CD14-positive monocyte (primary cell): ENCODE data around the gene SBK2. TPM values are rescaled to one million over a fixed set of nuclear protein-coding genes. Genes with fewer than 3 reads are reported as not detected.

Experiments used
- DNase-seq, 3 donors: peaks; one replicate each; pipeline ENCODE4 v3.0.0-alpha.2; 2011 to 2022
- H2AFZ ChIP-seq: 2 replicates; pipeline ENCODE4 v1.6.0; 2012; ENCODE audit warnings: mild to moderate bottlenecking, low read depth, low read length, inconsistent platforms; ENCODE audit not compliant: insufficient read depth, poor library complexity, severe bottlenecking
- H3K27ac ChIP-seq, 2 donors: 1 replicate in 1 of 2; 2 replicates in 1 of 2; pipeline ENCODE4 v1.5.1; 2012 to 2013; ENCODE audit warnings: low read length in 2 of 2, control low read depth in 1 of 2, inconsistent platforms in 1 of 2, low read depth in 1 of 2, mild to moderate bottlenecking in 1 of 2
- H3K27me3 ChIP-seq, 2 donors: one replicate each; pipeline versions ENCODE4 v1.6.0 to v1.6.1; 2011 to 2013; ENCODE audit warnings: low read length in 2 of 2; ENCODE audit not compliant: control insufficient read depth in 2 of 2, insufficient read depth in 2 of 2
- H3K36me3 ChIP-seq, 2 donors: replicated peaks in 1 of 2; 1 replicate in 1 of 2; 2 replicates in 1 of 2; pipeline versions ENCODE4 v1.5.1 to v1.6.1; 2012 to 2013; ENCODE audit warnings: low read length in 2 of 2, control low read depth in 1 of 2, inconsistent platforms in 1 of 2, mild to moderate bottlenecking in 1 of 2; ENCODE audit not compliant: insufficient read depth in 2 of 2, control insufficient read depth in 1 of 2
- H3K4me1 ChIP-seq, 2 donors: 1 replicate in 1 of 2; 2 replicates in 1 of 2; pipeline versions ENCODE4 v1.5.1 to v1.6.1; 2012 to 2013; ENCODE audit warnings: low read length in 2 of 2, control low read depth in 1 of 2, inconsistent platforms in 1 of 2, mild to moderate bottlenecking in 1 of 2, moderate library complexity in 1 of 2; ENCODE audit not compliant: insufficient read depth in 2 of 2, control insufficient read depth in 1 of 2
- H3K4me2 ChIP-seq: replicated peaks from 2 replicates; pipeline ENCODE3; 2012; ENCODE audit warnings: low read length, moderate library complexity, mild to moderate bottlenecking; ENCODE audit not compliant: poor library complexity, severe bottlenecking; ENCODE audit errors: extremely low read depth
- H3K4me3 ChIP-seq, 3 experiments: fragments of 200-600 bp in 1 of 3; sonication (generic) in 1 of 3; replicated peaks in 1 of 3; 1 replicate in 2 of 3; 2 replicates in 1 of 3; pipeline ENCODE4 v1.5.1; 2011 to 2013; ENCODE audit warnings: low read length in 3 of 3, mild to moderate bottlenecking in 3 of 3, control low read depth in 2 of 3, low read depth in 2 of 3, inconsistent platforms in 1 of 3, moderate library complexity in 1 of 3
- H3K79me2 ChIP-seq: 2 replicates; pipeline ENCODE4 v1.6.0; 2012; ENCODE audit warnings: mild to moderate bottlenecking, control low read depth, inconsistent platforms, low read length, moderate library complexity; ENCODE audit not compliant: insufficient read depth
- H3K9ac ChIP-seq: 2 replicates; pipeline ENCODE4 v1.6.0; 2017; ENCODE audit warnings: low read length, mild to moderate bottlenecking; ENCODE audit not compliant: insufficient read depth, poor library complexity, severe bottlenecking
- H3K9me3 ChIP-seq, 2 donors: replicated peaks in 1 of 2; 1 replicate in 1 of 2; 2 replicates in 1 of 2; pipeline versions ENCODE4 v1.5.1 to v1.6.1; 2012 to 2013; ENCODE audit warnings: low read length in 2 of 2, control low read depth in 1 of 2; ENCODE audit not compliant: control insufficient read depth in 1 of 2, insufficient read depth in 1 of 2
- H4K20me1 ChIP-seq: 2 replicates; pipeline ENCODE4 v1.6.0; 2012; ENCODE audit warnings: mild to moderate bottlenecking, low read length, control low read depth, moderate library complexity; ENCODE audit not compliant: insufficient read depth
- H3K27ac Mint-ChIP-seq, 7 donors: one replicate each; pipeline ENCODE4 v1.8.0; 2020; ENCODE audit warnings: mild to moderate bottlenecking in 7 of 7, mixed read lengths in 7 of 7, moderate library complexity in 6 of 7, inconsistent platforms in 2 of 7
- H3K27me3 Mint-ChIP-seq, 3 donors: one replicate each; pipeline ENCODE4 v1.8.0; 2021 to 2022; ENCODE audit warnings: low read depth in 3 of 3, mild to moderate bottlenecking in 3 of 3, mixed read lengths in 3 of 3, moderate library complexity in 3 of 3, inconsistent platforms in 1 of 3
- H3K36me3 Mint-ChIP-seq, 2 donors: one replicate each; pipeline ENCODE4 v1.8.0; 2020; ENCODE audit warnings: mixed read lengths in 2 of 2, inconsistent platforms in 1 of 2, mild to moderate bottlenecking in 1 of 2
- H3K4me1 Mint-ChIP-seq: one replicate; pipeline ENCODE4 v1.8.0; 2020; ENCODE audit warnings: mild to moderate bottlenecking, mixed read lengths
- H3K4me3 Mint-ChIP-seq, 2 donors: one replicate each; pipeline ENCODE4 v1.8.0; 2020; ENCODE audit warnings: mild to moderate bottlenecking in 2 of 2, mixed read lengths in 2 of 2, moderate library complexity in 1 of 2
- H3K9me3 Mint-ChIP-seq, 7 donors: one replicate each; pipeline ENCODE4 v1.8.0; 2020 to 2022; ENCODE audit warnings: mixed read lengths in 7 of 7, mild to moderate bottlenecking in 6 of 7, moderate library complexity in 6 of 7, inconsistent platforms in 2 of 7
- CTCF ChIP-seq: fragments of 200-600 bp; IDR thresholded peaks from one replicate; pipeline ENCODE4 v1.8.0; 2022; ENCODE audit warnings: antibody characterized with exemption, mild to moderate bottlenecking
- WGBS: methylation state at CpG from one replicate; pipeline ENCODE4 v1.1.5; 2013; ENCODE audit warnings: missing lambda C conversion rate; ENCODE audit not compliant: insufficient coverage; 5-methylcytosine and 5-hydroxymethylcytosine counted together
- intact Hi-C, 2 donors: fragments of 100-400 bp; cut with micrococcal nuclease; formaldehyde crosslinking; loops; one replicate each; pipeline versions ENCODE4 v1.15.0 to v1.15.1; 2023
- polyA minus RNA-seq: library from RNA; depleted of rRNA, polyadenylated mRNA; stranded (reverse); fragments of >200 nt; gene quantifications from 2 replicates; pipeline ENCODE4 v1.2.3, GENCODE V29; 2012
- polyA plus RNA-seq, 3 donors: library from polyadenylated mRNA; depleted of rRNA in 1 of 3; unstranded in 2 of 3; stranded (reverse) in 1 of 3; fragments of 300-500 nt in 2 of 3; fragments of >200 nt in 1 of 3; fragmentation: Illumina TruSeq in 2 of 3; gene quantifications; 1 replicate in 2 of 3; 2 replicates in 1 of 3; pipeline ENCODE4 v1.2.3, GENCODE V29; 2012 to 2021
- total RNA-seq, 12 experiments: library from RNA in 1 of 12; stranded (reverse) in 1 of 12; fragments of 120-200 nt in 1 of 12; gene quantifications; one replicate each; pipeline ENCODE4 v1.2.4 and lab custom pipeline; 2013 to 2026; ENCODE audit warnings: mixed read lengths in 6 of 12, inconsistent platforms in 1 of 12

The SBK2 gene
- not detected for total RNA-seq (2013)
- not detected for polyA plus RNA-seq
- not detected in 2 replicates for polyA minus RNA-seq
- total RNA-seq (lab: John Stamatoyannopoulos, UW) = 0 to 0.60 (median 0) reads per million in 11 experiments

- Histone ChIP-seq H3K79me2 (no peaks in the 10 kb centered on the region), H4K20me1 (no peaks in the 10 kb centered on the region), H3K9me3 (no peaks in the 10 kb centered on the region), H3K36me3 (no peaks in the 10 kb centered on the region), H3K4me2 (no peak within 1 kb of the TSS), H3K4me1 (no peaks in the 10 kb centered on the region), H3K4me3 (no peak within 1 kb of the TSS), H3K27me3 (no peaks in the 10 kb centered on the region), H2AFZ (no peak within 1 kb of the TSS), H3K9ac (no peak within 1 kb of the TSS), H3K27ac (no peak within 1 kb of the TSS)
- intact Hi-C loops = no loop called here
- Mint-ChIP-seq H3K4me1 (peaks cover 2% of the 10 kb centered on the region), H3K9me3 (peaks cover 0 to 3% (median 0%) of the 10 kb centered on the region in 7 donors), H3K27ac (no peak within 1 kb of the TSS), H3K36me3 (no peaks in the 10 kb centered on the region), H3K4me3 (no peak within 1 kb of the TSS), H3K27me3 (peaks cover 2 to 3% (median 2%) of the 10 kb centered on the region in 3 donors)
- no peak for TF ChIP-seq CTCF
- no peak for DNase-seq
- 63% methylated on average over 9 of the region's 14 CpGs for WGBS
Measured at GRCh38 chr19:55536951-55537740, at the start of gene SBK2. SBK2 (minus strand) TSS chr19:55537133; CDS start chr19:55536294, 839 bp downstream.

GRCh38 chr19:55585658-55586339 lies 48.9 kb upstream of the SBK2 start:
- H3K4me1 ChIP-seq = peaks cover 18 to 31% of the 10 kb centered on the region in 2 donors
- no peaks in the 10 kb centered on the region for H3K36me3 ChIP-seq
- no peak for DNase-seq
- H3K4me2 ChIP-seq = no peak overlapping the region
- TF ChIP-seq CTCF = no peak
- Mint-ChIP-seq H3K36me3 (peaks cover 0 to 3% of the 10 kb centered on the region in 2 donors), H3K4me3 (peak overlapping the region; percentile 34 to 92), H3K4me1 (peaks cover 31% of the 10 kb centered on the region), H3K27me3 (peaks cover 25 to 37% (median 34%) of the 10 kb centered on the region in 3 donors), H3K27ac (peak overlapping the region in 1 of 7 donors; percentile 61), H3K9me3 (peaks cover 0 to 9% (median 1%) of the 10 kb centered on the region in 7 donors)
- H3K79me2 ChIP-seq = no peaks in the 10 kb centered on the region
- H3K9ac ChIP-seq = no peak overlapping the region
- no peak overlapping the region for H3K4me3 ChIP-seq
- H3K27me3 ChIP-seq = peaks cover 9 to 29% of the 10 kb centered on the region in 2 donors
- no peaks in the 10 kb centered on the region for H3K9me3 ChIP-seq
- intact Hi-C loops = loop anchor here in 1 of 2 donors (5.0 kb wide), 1 partner anchor 37 kb away; the partner anchor contains the start of gene ZNF784
- 2% methylated on average over 24 of the region's 36 CpGs for WGBS
- H4K20me1 ChIP-seq = no peaks in the 10 kb centered on the region
- no peak overlapping the region for H3K27ac ChIP-seq
- peak overlapping the region; percentile 35 for H2AFZ ChIP-seq
